Amniotic epithelial cell (primary cell): ENCODE results near the gene GLDC.
"Not testable (repeated sequence)": the region's sequence is repeated elsewhere in the genome, so short reads cannot be mapped to it uniquely, and the experiment has no call there.

Experiments
- DNase-seq: peaks from one replicate; pipeline ENCODE4 v3.0.0-alpha.2; 2010; ENCODE audit warnings: low read depth

The GLDC gene

GRCh38 chr9:6565312-6565711, 80.2 kb downstream of the GLDC start:
- no peak for DNase-seq

GRCh38 chr9:6564868-6565267, 80.7 kb downstream of the GLDC start:
- DNase-seq, result no peak

GRCh38 chr9:6564360-6564759, 81.2 kb downstream of the GLDC start:
- no peak for DNase-seq

GRCh38 chr9:6562871-6563430, 82.6 kb downstream of the GLDC start:
- DNase-seq, result no peak

GRCh38 chr9:6562201-6562600, 83.3 kb downstream of the GLDC start:
- no peak for DNase-seq

DNA sequence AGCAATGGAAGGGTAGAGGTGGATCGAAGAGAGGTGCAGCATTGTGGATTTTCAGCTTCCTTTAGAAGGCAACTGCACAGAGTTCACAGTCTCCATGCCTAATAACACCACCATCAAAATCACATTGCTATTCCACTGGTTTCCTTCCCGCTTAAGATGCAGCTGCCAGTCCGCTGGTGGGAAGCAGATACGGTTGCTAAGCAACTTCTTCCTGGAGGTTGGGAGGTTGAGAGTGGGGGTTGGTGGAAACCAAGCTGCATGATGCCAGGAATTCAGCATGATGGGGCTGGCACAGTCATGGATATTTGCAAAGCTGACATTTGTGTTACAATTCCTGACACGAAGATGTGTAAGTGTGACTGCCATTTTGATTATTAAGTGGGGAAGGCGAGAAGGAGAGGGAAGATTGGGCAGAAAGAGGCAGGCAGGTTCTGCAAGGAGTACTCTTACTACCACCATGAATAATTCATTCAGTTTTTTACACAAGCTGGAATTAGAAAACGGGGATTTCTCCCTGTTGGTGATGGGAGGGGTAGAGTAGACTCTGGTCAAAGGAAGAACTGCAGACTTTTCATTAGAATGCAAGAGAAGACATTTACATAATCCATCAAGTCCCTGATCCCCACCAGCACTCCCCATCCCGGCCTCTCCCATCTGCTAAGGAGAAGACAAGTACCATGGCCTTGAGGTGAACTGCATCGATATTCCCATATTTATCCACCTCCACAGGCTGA, 87.5 kb downstream of the GLDC start:
- no peak for DNase-seq

DNA sequence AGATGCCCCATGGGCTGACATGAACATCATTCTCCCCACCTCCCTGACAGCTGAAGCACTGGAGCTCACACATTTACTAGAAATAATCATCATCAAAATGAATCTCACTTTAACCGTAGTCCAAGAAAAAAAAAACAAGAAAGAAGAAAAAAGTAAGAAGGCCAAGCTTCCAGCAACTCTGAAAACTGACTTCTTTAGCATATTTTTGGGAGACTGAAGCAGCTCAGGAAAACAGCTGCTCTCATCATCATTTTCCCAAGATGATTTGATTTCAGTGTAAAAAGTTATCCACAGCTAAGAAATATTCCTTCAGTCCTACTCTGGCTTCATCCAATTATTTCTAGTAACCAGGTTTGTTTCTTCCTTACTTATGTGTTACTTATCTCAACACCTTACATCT, 91.7 kb downstream of the GLDC start:
- no peak for DNase-seq

- DNase-seq, result peak; percentile 48
Observed at GRCh38 chr9:6552498-6553121, 92.9 kb downstream of the GLDC start.

GRCh38 chr9:6552033-6552432, 93.5 kb downstream of the GLDC start:
- peak; percentile 59 for DNase-seq

DNA sequence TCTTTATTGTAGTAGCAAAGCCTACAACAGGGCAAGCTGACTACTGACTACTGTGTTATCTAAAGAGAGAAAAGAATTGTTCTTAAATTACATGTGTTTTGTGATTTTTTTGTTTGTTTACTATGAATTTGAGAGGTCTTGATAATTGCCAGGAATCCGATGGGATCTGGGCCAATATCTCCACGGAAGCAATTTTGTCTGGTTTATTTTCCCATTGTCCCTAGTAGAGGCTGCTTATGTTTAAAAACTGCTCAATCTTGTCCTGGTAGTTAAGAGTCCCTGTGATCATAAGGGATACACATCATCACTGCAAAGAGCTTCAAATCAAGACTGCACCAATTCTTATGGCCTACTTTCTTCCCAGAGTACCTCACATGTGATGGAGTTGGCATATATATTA, 94.4 kb downstream of the GLDC start:
- DNase-seq, result no peak

DNA sequence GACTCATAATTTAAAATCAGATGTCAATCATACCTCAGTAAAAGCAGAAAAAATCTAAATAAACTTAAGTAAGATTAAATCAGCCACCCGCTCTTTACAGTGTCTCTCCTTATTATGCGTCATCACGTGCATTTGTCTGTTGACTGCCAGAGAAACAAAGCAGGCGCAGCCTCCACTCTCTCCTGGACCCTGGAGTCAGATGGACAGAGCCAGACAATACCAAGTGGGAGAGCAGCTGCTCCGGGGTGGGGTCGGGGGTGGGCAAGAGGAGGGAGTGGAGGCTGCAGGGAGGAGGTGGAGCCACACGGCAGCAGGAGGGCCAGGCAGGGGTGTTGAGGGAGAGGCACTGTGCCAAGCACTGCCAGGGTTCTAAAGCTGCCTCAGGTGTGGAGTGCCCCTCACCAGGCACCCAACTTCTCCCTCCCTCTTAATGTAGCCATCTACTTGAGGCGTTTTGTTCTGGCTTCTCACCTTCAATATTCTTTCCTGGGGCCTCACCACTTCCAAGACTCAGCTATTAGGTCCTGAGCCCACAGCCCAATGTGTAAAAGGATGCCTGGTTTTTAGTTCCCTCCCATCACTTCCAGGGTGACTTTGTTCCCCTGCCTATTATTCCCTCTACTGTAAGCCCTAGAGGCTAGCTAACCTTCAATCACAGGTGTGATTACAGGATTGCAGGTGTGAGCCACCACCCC, 96.3 kb downstream of the GLDC start:
- DNase-seq, result no peak

GRCh38 chr9:6545017-6545691, 100.4 kb downstream of the GLDC start:
- peak; percentile 42 for DNase-seq

DNA sequence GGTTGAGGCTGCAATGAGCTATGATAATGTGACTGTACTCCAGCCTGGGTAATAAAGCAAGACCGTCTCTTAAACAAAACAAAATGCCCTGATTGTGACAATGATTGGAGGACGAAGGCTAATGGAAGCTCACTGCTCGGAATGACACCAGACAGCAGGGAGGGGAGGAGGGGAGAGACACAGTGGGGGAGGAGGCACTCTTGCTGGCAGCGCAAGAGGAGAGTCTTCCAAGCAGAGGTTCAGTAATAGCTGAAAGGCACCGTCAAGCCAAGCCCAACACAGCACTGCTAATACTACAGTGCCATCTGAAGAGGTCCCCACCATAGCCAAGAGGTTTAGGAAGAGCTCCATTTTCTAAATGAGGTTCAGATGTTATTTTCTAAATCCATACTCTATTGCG, 102.3 kb downstream of the GLDC start:
- DNase-seq, result no peak

- not testable (repeated sequence) for DNase-seq
Observed at GRCh38 chr9:6542617-6543016, 102.9 kb downstream of the GLDC start.

- peak; percentile 72 for DNase-seq
Observed at GRCh38 chr9:6538666-6539071, 106.9 kb downstream of the GLDC start.

DNA sequence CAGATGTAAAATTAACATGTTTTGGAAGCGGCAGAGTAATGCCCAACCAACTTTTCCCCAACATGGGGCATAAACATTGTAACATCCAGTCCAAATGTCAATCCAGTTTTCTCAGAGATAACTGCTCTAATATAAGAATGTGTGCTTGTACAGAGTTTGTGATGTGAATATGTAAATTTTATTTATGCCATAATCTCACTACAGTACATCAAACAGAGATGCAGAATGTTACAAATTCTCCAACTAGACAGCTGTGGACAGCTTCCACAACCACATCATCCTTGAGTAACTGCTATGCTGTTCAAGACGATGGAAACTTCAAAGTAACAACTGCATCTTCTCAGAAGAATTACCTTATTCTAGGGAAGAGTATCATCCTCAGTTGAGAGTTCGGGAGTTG, 109.9 kb downstream of the GLDC start:
- no peak for DNase-seq

DNA sequence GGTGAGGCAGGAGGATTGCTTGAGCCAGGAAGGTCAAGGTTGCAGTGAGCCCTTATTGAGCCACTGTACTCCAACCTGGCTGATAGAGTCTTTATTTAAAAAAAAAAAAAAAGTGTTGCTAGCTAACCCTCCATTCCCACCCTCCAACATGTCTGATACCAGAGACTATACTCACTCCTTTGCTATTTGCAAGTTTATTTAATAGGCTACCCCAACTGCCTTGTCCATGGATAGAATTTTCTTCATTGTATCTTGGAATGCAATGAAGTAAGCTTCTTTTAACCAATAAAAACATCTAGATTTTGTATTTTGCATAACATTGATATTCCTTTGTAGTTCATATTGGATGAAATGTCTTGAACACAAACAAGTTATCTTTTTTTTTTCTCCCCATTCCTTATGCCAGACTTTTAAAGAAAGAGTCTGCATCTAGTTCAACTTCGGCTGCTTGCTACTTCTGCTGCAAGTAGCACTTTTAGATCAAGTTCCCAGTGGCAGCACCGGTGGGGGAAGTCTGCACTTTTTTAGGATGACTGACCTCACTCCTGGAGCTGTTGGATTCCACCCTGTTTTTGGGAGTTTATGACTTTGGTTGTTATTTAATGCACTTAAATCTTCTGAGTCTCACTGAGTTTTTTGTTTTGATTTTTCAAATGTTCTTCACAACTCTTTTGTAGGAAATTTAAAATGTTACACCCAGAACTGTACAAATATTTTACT, 120.0 kb downstream of the GLDC start:
- DNase-seq, result peak; percentile 26

- no peak for DNase-seq
Observed at GRCh38 chr9:6522263-6522662, 123.3 kb downstream of the GLDC start.

DNA sequence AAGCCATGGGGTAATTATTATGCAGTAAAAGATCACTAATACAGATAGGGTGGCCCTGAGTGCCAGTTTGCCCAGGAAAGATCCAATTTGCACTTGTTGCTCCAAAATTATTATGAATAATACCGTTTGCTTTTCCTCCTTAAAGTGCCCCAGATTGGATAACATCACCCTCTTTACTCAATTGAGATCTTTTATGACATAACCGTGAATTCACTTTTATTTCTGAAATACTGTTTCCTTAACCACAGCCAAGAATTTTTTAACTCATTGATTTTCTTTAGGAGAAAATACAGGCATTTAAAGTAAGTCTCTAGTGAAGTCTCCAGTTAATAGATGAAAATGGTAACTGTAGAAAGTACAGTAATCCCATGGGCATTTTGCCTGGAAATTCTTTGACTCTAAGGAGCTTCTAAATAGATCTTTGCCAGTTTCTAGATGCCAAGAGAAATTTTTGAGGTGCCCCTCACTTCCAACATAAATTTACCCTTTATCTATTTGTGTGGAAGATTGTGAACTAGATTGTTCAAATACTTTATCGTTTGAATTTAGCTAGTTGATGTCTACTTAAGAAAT, 133.4 kb downstream of the GLDC start:
- DNase-seq, result peak; percentile 20

- peak; percentile 56 for DNase-seq
Observed at GRCh38 chr9:6506571-6506970, 139.0 kb downstream of the GLDC start.

DNA sequence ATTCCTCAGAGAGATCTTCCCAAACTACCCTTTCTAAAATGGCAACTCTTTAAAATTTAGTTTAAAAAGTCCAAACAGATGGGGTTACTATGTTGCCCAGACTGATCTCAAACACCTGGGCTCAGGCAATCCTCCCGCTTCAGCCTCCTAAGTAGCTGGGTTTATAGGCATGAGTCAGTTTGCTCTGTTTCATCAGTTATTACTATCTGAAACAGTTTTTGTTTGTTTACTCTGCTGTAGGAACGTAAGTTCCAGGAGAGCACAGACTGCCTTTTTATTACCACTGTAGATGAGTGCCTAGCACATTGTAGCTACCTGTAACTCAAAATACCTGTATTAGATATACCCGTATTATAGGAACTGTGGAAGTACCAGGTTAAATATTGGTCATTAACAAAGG, 143.1 kb downstream of the GLDC start:
- DNase-seq, result peak; percentile 32
